ENCODE measurements around the gene SCAPER. TPM values are rescaled to one million over a fixed set of nuclear protein-coding genes. Genes with fewer than 3 reads are reported as not detected.

The SCAPER gene
- total and polyA plus RNA-seq, 10 of the 15 experiments (the other 5 are each of a cell fraction or from before 2014, with no cell fraction given): 1.0 to 7.7 (median 3.9) TPM

- TF ChIP-seq ZBTB33 (IDR thresholded peaks at IDR 0.05): no peak
- no peak for TF ChIP-seq REST (IDR thresholded peaks at IDR 0.05; ENCODE audit: low read depth, low read length)
- no peak for TF ChIP-seq POLR2AphosphoS5 (IDR thresholded peaks at IDR 0.05; ENCODE audit: low read length)
- no peak for TF ChIP-seq CHD1 (IDR thresholded peaks at IDR 0.05; ENCODE audit: low read depth, low read length)
- peak; percentile 99 for TF ChIP-seq ZNF217 (IDR thresholded peaks at IDR 0.05)
- TF ChIP-seq TCF12 (IDR thresholded peaks at IDR 0.05; ENCODE audit: low read depth, low read length): no peak
- TF ChIP-seq USF1 (IDR thresholded peaks at IDR 0.05; ENCODE audit: borderline replicate concordance, extremely low read length, insufficient read depth, low read depth, low read length): no peak
- peak in 1 of 2 experiments; percentile 94; a peak in 2 of 4 replicates for TF ChIP-seq ETV6 (conservative IDR thresholded peaks at IDR 0.05 in 1 of 2, IDR thresholded peaks at IDR 0.05 in 1 of 2; ENCODE audit: borderline replicate concordance in 1 of 2, low read depth in 1 of 2)
- TF ChIP-seq STAT3 (IDR thresholded peaks at IDR 0.05; ENCODE audit: low read depth, low read length): 0 out of 2 replicates have a peak, but pooled peaks have one; percentile 85
- no peak for TF ChIP-seq ZBTB40 (IDR thresholded peaks at IDR 0.05; ENCODE audit: borderline replicate concordance)
- TF ChIP-seq POLR2A (IDR thresholded peaks at IDR 0.05; ENCODE audit: low read depth, low read length): no peak
- TF ChIP-seq EP300 (IDR thresholded peaks at IDR 0.05; ENCODE audit: borderline replicate concordance in 1 of 2, control insufficient read depth in 1 of 2, low read depth in 2 of 2, low read length in 2 of 2): peak; percentile 82 to 86; a peak in 3 of 4 replicates
- peak; percentile 87 for TF ChIP-seq BMI1 (IDR thresholded peaks at IDR 0.05; ENCODE audit: borderline replicate concordance)
- TF ChIP-seq RELB (IDR thresholded peaks at IDR 0.05; ENCODE audit: low read depth): peak; percentile 66
- no peak for TF ChIP-seq MYC (IDR thresholded peaks at IDR 0.05; ENCODE audit: insufficient read depth, insufficient read length, insufficient replicate concordance, low read length, severe bottlenecking)
Measured at GRCh38 chr15:76575274-76575673, 329.9 kb downstream of the SCAPER start (continued).

Data from GM12878 (cell line).